Breast epithelium (tissue), 3 donors: ENCODE data around the gene PSMD5.

Experiments used
- CTCF ChIP-seq, 3 donors: fragments of 450-650 bp; IDR thresholded peaks; one replicate each; pipeline ENCODE4 v1.5.1; 2016 to 2017; ENCODE audit warnings: antibody characterized with exemption in 3 of 3, mild to moderate bottlenecking in 3 of 3, moderate library complexity in 3 of 3
- POLR2A ChIP-seq: fragments of 450-650 bp; IDR thresholded peaks from one replicate; pipeline ENCODE4 v1.6.1; 2016; ENCODE audit warnings: antibody characterized with exemption, mild to moderate bottlenecking, moderate library complexity
- POLR2AphosphoS5 ChIP-seq, 3 donors: sonication (generic); formaldehyde crosslinking; IDR thresholded peaks; one replicate each; pipeline ENCODE4 v1.6.1; 2017; ENCODE audit warnings: antibody characterized with exemption in 3 of 3

- TF ChIP-seq CTCF (IDR thresholded peaks at IDR 0.05) = no peak
- no peak for TF ChIP-seq POLR2AphosphoS5 (IDR thresholded peaks at IDR 0.05)
- no peak for TF ChIP-seq POLR2A
These were observed 61.5 kb downstream of the PSMD5 start for GRCh38 chr9:120781236-120781635.
